GM03348 (cell line): ENCODE measurements around the gene ABCA1.
"Not testable (repeated sequence)": the region's sequence is repeated elsewhere in the genome, so short reads cannot be mapped to it uniquely, and the experiment has no call there.

ENCODE experiments used
- DNase-seq: peaks from one replicate; pipeline ENCODE4 v3.0.0; 2012; ENCODE audit warnings: low spot score

The ABCA1 gene

DNA sequence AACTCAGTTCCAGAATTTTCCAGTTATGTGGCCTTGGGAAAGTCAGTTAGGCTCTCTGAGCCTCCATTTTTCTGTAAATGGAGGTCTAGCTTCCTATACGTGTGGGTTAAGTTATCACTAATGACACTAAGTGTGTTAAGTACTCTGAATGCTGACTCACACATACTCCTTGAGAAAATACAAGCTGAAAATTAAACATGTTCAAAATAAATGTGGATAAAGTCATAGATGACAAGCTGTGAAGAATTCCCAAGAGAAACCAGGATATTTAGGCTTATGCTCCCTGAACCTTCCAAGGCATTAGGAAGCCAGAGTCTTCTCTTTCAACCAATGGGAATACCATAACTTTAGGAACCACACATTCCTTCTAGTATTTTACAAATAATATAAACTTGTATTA is 58.1 kb downstream of the ABCA1 start:
- no peak for DNase-seq

DNA sequence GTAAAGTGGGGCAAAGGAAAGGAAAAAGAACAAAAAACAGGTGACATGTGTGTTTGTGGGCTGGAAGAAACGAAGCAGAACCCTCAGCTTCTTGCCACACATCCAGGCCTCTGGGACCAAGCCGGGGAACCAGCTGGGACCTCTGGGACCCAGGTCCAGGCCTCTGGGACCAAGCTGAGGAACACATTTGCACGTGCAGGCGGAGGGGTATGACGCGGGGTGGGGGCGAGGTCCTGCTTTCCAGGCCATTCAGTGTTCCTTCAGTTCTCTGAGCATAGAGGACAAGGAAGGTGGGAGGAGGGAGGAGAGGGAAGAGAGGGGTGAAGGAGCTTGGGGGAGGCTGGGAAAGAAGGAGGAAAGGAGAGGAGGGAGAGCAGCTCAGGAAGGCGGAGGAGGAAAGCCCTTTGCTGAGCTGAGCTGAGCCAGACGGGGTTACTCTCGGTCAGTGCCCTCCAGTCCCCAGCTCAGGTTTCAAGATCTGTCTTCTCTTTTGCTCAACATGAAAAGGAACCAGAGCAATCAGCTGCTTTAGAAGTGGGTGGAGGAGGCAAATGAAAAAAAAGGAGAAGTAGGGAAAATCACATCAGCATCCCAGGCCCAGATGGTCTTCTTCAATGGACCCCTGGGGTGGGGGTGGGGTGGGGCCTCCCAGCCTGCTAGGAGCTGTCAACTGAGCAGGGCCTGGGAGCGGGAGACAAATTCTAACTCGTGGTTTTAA is 59.1 kb downstream of the ABCA1 start:
- DNase-seq: peak; percentile 89

DNA sequence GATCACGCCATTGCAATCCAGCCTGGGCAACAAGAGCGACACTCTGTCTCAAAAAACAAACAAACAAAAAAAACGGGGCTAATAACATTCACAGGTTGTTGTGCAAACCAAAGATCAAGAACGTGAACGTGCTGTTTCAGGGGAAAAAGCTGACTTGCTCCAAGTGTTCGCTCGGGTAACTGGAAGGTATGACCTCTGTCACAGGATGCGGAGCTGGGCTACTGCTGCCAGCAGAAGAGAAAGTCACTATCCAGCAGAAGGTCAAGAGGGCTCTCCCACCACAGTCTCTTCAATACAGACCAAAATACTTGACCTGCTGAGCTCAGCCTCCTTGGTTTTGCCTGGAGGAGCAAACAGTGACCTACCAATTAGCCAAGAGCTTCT is 59.7 kb downstream of the ABCA1 start:
- DNase-seq: no peak

DNA sequence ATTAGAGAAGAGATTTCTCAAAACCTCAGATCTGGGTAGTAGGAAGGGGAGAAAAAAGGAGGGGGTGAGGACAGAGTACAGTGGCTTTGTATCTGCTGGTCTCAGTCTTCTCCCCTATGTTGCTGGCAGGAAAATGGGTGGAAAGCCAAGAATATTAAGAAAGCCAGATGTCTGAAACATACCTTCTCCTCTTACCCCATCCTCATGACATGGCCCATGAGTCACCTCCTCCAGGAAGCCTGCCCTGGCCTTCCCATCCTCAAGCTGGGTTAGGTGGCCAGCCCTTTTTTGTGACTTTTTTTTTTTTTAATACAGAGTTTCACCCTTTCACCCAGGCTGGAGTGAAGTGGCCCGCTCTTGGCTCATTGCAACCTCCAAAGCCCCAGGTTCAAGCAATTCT is 61.8 kb downstream of the ABCA1 start:
- peak; percentile 46 for DNase-seq

DNA sequence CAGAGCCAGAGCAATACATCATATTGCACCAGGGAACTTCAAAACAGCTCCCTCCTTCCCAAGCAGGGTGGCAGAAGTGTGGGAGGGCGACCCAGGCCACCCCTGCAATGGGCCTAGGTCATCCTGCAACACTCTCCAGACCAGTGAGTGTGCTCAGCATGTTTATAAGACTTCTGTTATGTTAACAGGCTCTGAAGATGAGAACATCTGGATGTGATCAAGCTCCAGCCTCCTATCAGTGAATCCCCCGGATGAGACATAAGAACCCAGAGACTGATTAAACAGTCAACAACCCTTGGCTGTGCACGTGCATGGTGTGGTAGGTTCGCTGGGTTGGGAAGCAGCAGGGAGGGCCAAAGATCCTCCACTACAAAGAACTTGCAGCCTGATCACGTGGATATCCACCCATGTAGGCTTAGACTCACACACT is 63.3 kb downstream of the ABCA1 start:
- peak; percentile 66 for DNase-seq

DNA sequence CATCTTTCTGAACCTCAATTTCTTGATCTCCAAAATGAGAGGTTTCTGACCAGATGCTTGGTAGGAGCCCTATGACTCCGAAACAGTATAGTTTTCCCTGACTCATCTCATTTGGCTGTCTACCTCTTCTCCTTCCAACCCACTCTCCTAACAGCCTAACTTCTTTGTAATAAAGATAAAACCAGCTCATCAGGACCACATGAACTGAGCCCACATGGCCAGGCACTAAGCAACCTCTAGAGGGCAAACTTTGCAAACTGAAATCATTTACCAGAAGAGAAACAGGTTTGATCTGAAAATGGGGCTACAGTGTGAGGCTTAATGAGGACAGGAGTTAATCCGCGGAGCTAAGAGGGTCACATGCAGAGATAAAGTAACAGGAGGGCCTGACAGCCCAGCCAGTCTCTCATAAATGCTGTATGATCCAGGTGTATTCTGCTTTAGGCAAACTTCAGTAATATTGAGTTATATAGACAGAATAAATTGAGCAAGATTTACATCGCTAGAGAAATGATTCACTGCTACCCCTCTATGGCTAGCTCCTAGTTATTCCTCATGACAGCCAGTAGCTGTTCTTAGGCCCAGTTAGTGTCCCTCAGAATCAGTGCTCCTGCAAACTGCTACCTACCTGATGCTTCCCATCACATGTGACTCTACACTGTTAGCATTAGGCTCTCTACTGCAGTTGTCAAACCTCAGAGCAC is 64.6 kb downstream of the ABCA1 start:
- peak; percentile 75 for DNase-seq

DNA sequence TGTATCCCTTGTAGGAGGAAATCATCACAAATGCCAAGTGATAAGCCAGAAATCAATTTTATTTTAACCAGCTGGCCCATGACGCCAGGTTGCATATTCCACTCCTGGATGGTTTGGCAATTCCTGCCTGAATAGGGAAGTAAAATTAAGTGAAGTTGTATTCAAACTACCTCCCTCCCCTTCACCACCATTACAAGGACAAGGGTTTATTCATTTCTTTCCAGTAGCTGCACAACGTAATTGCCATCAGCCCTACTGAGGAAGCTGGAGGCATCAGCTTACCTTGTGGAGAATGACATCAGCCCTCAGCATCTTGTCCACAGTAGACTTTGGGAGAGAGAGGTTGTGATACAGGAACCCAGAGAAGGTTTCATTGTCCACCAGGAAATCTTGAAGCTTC is 66.6 kb downstream of the ABCA1 start:
- DNase-seq: no peak

DNA sequence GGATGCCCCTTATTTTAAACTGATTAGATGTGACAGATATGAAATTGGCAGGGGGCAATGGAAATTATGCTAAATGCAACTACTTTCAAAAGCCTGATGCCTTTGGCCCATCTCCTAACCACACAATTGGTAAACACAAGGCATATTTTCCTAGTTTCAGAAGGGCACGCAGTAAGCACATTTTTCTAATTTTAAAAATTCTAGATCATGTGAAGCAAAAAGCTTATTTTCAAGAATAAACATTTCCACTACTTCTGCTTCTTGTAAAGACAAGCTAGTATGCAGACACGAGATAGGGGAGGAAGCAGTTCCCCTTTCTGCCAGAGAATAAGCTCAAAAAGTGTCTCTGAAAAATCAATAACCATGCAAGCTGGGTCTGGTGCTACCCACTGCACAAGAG is 67.7 kb downstream of the ABCA1 start:
- no peak for DNase-seq

DNA sequence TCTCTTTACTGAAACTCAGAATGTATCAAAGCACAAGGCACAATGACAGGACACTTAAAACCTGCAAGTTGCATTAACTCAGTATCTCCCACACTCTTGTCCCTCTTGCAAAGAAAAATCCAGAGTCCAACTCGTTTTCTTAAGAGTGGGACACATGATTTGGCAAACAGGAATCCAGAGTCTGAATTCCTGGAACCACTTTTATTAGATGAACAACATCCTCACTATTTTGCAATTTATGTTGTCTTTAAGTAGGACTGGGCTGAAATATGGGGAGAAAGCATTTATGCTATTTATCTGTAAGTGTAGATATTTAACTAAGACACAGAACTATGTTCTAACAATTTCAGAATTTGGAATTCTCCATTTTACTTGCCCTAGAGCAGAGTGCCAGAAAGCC is 69.1 kb downstream of the ABCA1 start:
- no peak for DNase-seq

DNA sequence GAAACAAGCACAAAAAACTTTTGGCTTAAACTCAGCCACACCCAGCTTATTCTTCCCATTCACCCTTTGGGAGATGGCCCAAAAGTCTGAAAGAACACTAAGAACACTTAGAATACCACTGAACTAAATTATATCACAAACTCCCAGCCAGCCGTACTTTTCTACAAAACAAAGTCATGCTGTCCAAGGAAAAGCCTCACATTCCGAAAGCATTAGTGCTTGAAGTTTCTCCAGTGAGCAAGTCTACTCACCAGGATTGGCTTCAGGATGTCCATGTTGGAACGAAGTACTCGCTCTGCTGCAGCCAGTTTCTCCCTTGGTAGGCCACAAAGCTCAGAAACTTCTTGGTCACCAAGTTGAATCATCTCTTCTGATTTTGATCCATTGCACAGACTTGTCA is 69.7 kb downstream of the ABCA1 start:
- peak; percentile 77 for DNase-seq

DNA sequence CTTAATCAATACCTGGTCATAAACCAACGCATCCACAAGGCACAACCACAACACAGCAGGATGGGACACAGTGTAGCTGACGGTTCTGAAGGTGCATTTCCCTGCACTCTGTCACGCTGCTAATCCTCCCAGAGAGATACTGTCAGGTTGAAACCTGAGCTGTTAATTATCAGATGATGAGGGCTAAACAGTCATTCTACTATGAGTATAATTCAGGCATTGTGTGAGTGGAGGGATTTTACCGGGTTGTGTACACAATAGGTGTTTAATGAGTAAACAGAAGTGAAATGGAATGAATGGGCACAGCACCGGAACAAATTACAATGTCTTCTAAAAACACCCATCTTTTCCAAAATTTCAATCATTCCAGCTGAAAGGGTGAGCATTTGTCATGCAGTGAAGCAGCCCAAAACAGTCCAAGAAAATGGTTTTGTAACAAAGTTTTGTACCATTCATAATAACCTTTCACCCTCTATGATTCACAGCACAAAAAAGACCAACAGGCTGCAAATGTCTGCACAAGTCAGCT is 71.5 kb downstream of the ABCA1 start:
- DNase-seq: no peak

DNA sequence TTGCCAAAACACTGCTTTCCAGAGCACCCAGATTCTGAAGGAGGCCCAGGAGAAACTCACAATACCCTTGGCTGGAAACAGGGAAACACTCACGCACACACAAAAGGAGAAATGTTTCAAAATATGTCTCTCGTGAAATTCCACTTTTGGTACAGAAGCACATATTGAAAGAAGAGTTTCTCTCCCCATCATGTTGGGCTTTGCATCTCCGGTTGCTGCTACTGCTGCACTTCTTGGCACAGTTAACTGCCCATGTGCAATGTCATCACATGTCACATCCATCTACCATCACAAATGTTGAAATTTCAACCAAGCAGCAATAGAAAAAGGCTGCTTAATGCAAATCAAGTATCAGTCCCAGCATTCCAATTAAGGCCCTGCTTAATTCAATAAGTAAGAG is 72.1 kb downstream of the ABCA1 start:
- DNase-seq: no peak

DNA sequence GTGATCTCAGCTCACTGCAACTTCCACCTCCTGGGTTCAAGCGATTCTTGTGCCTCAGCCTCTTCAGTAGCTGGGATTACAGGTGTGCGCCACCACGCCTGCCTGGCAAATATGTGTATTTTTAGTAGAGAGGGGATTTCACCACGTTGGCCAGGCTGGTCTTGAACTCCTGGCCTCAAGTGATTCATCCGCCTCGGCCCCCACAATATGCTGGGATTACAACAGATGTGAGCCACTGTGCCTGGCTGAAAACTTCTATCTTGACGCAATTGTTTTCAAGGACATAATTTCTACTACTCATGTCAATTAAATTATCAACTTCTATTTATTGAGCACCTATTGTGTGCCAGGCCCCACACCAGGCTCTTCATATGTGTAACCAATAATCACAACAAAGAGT is 72.7 kb downstream of the ABCA1 start:
- DNase-seq: not testable (repeated sequence)

DNA sequence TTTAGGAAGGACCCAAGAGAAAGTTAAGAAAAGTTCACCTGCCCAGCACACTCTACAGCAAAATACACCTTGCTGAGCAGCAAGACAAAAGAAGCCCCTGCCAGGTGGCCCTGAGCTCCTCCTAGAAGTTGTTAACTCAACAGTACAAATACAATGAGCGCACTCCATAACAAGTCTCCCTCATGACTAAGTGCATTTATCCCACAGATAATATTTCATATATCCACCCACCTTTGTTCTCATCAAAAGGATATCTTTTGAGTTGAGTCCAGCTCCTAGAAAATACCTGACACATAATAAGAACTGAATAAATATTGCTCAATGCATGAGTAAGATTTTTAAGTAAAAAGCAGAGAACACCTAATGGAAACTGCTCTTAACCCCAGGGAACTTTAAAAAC is 73.3 kb downstream of the ABCA1 start:
- no peak for DNase-seq

DNA sequence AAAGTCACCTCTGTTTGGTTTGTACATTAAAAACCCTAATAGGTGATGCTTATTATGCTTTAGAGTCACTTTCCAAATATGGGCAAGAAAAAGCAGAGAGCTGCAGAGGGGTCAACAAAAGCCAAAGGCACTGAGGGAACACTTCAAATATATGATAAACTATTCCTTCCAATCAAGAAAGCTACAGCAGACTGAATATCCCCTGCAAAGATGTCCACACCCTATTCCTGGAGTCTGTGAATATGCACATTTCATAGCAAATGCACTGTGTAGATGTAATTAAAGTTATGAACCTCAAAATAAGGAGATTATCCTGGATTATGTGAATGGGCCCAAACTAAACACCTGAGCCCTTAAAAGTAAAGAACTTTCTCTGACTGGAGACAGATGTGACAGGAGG is 74.3 kb downstream of the ABCA1 start:
- DNase-seq: no peak

DNA sequence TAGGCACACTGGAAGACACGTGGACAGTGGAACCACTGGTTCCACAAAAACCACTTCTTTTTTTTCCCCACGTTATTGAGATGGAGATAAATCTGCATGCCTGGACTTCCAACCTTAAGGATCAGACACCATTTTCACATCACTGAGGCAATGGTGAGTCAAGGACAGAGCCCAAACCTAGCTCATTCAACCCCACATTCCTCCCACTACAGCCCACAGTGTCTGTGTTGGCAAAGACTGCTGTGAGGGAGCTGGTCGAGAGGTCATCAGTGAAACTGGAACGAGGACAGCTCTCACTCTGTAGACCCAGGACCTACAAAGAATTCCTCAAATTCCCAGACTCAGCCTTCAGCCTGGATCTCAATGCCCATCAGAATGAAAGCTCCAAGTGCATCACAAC is 74.8 kb downstream of the ABCA1 start:
- DNase-seq: no peak

DNA sequence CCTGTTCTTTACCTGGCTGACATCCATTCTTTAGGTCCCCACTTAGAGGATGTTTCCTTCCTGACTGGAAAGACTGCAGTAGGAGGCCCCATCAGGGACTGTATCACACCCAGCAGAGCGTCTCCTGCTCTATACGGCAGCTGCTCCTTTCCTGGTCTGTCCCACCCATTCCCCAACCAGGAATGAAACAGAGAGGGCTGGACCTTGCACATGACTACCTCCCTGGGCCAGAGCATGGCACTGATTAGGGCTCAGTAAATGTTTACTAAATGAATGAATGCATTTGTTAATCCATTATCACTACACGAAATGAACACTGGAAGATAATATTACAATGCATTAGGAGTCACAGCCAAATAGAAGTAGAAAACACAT is 76.4 kb downstream of the ABCA1 start:
- DNase-seq: no peak

DNA sequence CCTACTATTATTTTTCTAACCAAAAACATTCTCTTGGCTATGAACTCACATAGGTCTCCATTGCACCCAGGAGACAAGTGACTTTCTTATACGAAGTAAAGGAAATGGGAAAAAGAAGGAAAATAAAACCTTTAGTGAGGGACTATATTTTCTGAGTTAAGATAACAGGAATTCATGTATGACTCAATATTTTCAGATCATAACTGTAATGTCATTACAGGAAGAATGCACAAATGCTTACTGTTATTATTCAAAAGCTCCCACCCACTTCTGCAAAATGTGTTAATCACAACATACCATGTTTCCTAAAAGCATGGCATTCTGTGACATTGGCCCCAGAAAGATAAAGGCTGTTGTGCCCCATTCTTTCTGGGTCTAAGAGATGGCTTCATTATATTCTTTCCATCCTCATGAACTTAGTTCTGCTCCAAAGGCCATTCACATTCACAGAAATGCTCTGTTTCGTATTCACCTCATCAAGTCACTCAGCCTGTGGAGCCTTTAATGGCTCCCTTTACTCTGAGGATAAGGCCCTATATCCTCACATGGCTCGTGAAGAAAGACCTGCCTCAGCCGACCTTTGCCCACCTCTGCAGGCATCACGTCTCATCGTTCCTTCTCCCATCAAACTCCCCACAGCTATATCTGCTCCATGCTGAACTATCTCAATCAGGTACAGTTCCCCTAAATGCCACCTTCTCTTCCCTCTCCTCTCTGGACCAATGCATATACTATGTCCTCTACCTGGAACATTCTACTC is 77.0 kb downstream of the ABCA1 start:
- peak; percentile 52 for DNase-seq

DNA sequence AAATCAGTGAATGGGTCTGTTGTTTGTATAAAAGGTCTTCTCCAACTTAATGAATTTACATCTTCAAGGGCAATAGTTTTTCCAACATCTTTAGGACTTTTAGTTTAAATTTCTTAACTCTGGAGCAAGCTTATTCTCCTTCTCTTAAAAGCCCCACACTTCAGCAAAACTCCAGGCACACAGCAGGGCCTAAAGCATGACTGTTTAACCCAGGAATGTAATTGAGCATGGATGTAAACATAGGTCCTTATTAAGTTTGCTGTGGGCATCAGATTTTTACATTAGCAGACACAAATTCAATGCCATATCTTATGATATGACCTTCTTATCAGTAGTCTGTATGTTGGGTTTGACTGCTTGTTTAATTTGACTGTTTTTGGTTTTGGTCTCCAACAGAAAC is 78.9 kb downstream of the ABCA1 start:
- DNase-seq: no peak

DNA sequence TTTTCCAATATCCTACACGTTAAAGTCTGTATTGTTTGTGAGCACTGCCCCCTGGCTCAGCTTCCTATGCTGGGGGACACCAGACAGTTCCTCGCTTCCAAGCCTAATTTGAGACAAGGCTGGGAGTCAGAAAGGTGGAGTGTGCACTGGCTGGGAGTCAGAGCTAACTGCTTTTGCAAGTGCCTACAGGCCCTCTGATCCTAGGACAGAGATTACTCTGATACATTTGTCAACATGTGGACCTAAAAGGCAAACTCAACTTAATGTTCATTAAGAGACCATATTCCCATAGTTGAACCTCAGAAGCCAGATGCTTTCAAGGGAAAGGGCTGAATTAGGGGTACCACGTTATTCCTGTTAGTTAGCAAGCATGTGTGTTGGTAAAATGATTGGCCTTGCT is 83.2 kb downstream of the ABCA1 start:
- no peak for DNase-seq

DNA sequence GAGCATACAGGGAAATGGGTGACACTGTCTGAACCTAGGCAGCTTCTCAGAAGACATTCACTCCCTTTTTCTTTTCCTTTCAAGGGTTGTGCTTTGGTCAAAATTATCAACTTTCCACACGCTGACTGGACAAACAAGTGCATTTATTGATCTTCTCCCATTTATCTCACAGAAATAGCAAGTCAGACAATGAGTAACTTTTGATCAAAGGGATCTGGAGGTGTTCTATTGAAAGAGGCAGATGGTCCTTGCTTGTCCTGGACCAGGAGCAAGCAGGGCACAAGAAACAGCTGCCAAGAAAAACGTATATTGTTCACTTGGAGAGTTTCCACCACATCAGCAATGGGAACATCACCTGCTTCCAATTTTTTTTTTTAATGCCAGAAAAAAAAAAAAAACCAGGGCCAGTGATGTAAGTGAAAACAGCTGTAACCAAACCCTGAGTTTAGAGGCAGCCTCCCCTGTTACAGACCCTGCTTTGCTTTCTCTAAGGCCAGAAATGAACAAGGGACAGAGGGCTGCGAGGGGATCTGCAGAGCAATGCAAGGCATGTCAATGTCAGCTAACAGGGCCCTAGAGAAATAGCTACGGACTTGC is 84.2 kb downstream of the ABCA1 start:
- no peak for DNase-seq

DNA sequence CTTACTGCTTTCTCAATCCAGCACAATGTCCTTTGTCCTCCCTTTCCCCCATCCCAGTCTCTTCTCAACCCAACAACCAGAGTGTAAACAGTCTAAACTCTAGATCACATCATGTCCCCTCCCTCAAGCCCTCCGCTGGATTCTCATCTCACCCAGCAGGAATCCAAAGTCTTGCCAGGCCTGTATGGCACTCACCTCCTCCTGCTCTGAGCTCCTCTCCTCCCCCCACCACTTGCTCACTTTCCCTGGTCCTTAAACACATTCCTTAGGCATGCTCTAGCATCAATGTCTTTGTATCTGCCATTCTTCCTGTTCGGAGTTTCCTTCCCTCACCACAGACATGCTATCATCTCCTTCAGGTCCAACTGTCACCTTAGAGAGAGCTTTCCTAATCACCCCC is 85.3 kb downstream of the ABCA1 start:
- DNase-seq: no peak
